ENCODE measurements around the gene IGSF1.

Gene IGSF1

GRCh38 chrX:131264665-131265064, 24.4 kb downstream of the IGSF1 start:
- no peak for DNase-seq

GRCh38 chrX:131264053-131264452, 25.1 kb downstream of the IGSF1 start:
- DNase-seq = no peak

DNA sequence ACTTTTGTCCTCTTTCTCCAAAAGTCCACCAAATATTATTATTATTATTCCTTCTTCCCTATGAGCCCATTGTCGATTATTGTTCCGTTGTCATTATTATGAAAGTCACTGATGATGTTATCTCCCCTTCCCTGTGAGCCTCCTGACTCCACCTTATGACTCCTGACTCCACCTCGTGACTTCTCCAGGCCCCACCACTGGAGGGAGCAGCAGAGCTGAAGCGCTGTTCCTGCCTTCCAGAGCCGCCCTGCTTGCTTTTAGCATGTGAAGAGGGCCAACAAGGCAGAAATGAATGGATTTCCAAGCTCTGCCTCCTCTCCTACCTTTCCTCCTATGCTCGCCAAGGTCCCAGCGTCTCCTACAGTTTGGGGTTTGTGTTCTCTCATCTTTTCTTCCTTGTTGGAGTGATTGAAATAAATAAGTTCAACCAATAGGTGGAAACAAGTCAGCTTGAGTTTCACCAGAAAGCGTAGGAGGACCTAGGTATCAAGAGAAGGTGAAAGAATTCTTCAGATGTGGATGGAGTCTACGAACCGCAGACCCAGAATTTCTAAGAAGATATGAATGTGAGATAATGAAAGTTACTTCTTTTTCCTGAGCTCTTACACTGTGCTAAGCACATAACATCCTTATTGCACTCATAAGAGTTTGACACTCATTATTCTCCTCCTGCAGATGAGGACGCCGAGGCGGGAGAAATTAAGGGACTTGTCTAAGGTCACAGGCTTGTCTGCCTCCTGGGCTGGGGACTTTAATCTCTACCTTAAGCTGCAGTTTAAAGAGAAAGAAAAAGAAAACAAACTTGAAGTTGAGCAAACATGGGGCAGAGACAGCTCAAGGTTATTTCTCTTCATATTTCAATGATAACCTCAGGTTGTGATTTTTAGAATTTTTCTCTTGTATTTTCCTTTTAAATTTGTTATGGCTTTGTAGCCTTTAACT, 26.1 kb downstream of the IGSF1 start:
- peak; percentile 21 for DNase-seq

- no peak for DNase-seq
Measured at GRCh38 chrX:131262200-131262599, 26.9 kb downstream of the IGSF1 start.

DNA sequence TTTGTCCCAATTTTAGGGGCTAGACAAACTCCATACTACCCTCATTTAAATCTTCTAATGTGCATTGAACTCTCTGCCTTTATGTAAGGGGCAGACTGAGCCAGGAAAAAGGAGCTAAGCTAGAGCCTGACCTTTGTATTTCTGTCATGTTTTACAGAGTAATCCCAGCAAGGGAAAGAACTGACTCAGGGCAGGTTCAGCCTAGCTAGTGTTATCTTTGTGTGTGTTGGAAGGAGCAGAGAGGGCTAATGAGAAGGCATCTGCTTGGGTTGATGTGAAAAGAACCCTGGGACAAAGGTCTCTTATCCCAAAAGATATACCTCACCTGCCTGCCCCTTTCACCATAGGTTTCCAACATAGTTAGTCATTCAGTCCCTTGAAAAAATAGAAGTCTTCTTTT, 31.7 kb downstream of the IGSF1 start:
- no peak for DNase-seq

DNA sequence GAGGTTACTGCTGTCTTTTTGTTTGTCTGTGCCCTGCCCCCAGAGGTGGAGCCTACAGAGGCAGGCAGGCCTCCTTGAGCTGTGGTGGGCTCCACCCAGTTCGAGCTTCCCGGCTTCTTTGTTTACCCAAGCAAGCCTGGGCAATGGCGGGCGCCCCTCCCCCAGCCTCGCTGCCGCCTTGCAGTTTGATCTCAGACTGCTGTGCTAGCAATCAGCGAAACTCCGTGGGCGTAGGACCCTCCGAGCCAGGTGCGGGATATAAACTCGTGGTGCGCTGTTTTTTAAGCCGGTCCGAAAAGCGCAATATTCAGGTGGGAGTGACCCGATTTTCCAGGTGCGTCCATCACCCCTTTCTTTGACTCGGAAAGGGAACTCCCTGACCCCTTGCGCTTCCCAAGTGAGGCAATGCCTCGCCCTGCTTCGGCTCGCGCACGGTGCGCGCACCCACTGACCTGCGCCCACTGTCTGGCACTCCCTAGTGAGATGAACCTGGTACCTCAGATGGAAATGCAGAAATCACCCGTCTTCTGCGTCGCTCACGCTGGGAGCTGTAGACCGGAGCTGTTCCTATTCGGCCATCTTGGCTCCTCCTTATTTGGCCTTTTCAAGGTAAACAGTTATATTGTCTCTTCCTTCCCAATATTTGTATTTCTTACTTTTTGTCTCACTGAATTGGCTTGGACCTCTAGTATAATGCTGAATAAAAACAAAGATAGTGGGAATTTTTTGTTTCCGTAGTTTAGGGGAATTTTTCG, 37.9 kb downstream of the IGSF1 start:
- DNase-seq = peak; percentile 48

GRCh38 chrX:131239057-131239456, 50.0 kb downstream of the IGSF1 start:
- no peak for DNase-seq

DNA sequence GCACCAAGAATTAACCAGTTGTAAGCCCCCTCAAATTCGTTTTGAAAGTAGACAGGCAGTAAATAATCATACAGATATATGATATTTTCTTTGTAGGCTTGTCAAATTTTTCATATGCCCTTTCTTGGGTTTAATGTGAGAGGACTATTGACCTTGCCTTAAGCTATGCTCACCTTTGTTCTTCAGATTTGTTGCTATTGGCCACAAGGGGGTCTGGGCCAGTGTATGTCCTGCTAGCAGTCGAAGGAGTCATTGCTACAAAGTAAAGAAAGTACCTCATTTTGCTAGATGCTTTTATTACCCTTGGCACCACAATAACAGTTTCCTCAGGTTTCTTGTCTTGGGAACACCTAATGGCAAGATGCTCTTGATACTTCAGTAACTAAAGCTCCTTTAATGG, 51.7 kb downstream of the IGSF1 start:
- DNase-seq = no peak

- no peak for DNase-seq
Measured at GRCh38 chrX:131235768-131236545, 53.1 kb downstream of the IGSF1 start.

- DNase-seq = no peak
Measured at GRCh38 chrX:131227608-131228007, 61.5 kb downstream of the IGSF1 start.

DNA sequence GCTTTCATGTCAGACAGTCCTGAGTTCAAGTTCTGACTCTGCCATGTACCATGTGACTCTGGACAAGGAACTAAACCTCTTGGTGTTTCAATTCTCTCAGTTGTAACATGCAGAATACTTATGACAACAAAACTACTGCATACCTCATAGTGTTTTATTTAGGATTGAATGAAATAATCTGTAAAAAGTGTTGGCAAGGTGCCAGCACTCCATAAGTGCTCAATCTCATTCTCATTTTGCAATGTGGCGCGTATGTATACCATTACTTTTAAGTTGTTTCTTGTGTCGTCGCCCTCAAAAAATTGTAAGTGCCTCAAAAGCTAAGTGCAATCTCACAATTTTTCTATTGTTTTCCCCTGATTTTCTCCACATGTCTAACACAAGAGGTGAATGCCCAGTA, 62.5 kb downstream of the IGSF1 start:
- no peak for DNase-seq

DNA sequence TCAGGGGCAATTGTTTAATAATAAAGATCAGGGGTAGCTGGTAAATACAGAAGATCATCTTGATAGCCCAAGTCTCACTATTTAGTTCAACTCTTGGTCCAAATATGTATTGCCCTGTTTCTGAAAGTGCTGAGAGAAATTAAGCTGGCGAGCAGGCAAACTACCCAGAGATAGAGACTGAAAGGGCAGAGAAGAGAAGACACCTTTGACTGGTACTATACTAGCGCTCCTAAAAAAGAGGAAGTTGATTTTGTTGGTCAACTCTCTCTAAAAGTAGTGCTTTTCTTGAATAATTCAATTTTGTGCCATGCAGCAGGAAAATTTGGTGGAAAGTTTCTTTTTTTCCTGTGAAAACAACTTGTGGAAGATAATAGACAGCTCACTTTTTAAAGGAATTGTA, 64.0 kb downstream of the IGSF1 start:
- no peak for DNase-seq

Data from NCI-H146 (cell line).